Activated CD4-positive, alpha-beta memory T cell treated with anti-CD3 and anti-CD28 coated beads for 36 hours (primary cell): ENCODE results near the gene SPIN4. TPM values are rescaled to one million over a fixed set of nuclear protein-coding genes. Genes with fewer than 3 reads are reported as not detected.
A peak's percentile ranks its signal among the peaks of the same experiment; 100 is the strongest.

Experiments used
- CTCF ChIA-PET: fragments of 350-600 bp; sonication (Branson Sonifier 250); formaldehyde crosslinking; loops from one replicate; lab custom pipeline; 2021; ENCODE audit warnings: antibody characterized with exemption, inconsistent platforms; lab: Charles Lee
- POLR2A ChIA-PET: fragments of 350-600 bp; sonication (Branson Sonifier 250); formaldehyde crosslinking; loops from one replicate; lab custom pipeline; 2021; ENCODE audit warnings: antibody characterized with exemption; lab: Charles Lee
- DNase-seq: peaks from one replicate; pipeline ENCODE4 v3.0.0-alpha.2; 2020
- H3K27ac Mint-ChIP-seq: one replicate; pipeline ENCODE4 v1.8.0; 2021; ENCODE audit warnings: mixed read lengths
- H3K27me3 Mint-ChIP-seq: one replicate; pipeline ENCODE4 v1.8.0; 2021; ENCODE audit warnings: mixed read lengths
- H3K36me3 Mint-ChIP-seq: one replicate; pipeline ENCODE4 v1.8.0; 2021; ENCODE audit warnings: mixed read lengths
- H3K4me1 Mint-ChIP-seq: one replicate; pipeline ENCODE4 v1.8.0; 2021; ENCODE audit warnings: low read depth, mixed read lengths
- H3K4me3 Mint-ChIP-seq: one replicate; pipeline ENCODE4 v1.8.0; 2021; ENCODE audit warnings: mild to moderate bottlenecking, mixed read lengths
- H3K9me3 Mint-ChIP-seq: one replicate; pipeline ENCODE4 v1.8.0; 2021; ENCODE audit warnings: mixed read lengths
- intact Hi-C: fragments of 100-400 bp; cut with micrococcal nuclease; formaldehyde crosslinking; loops from one replicate; pipeline ENCODE4 v1.15.1; 2023
- total RNA-seq, 2 experiments: library from RNA; stranded (reverse); gene quantifications; one replicate each; pipeline ENCODE4 v1.2.3, GENCODE V29; 2021

Gene SPIN4
- total RNA-seq, 2 experiments from 2014 or later, result 4.4 to 4.5 TPM

GRCh38 chrX:63330681-63331080, 20.5 kb downstream of the SPIN4 start:
- peak; percentile 24 for DNase-seq
- CTCF ChIA-PET, result no interaction called here
- no peak overlapping the region for H3K27ac Mint-ChIP-seq

GRCh38 chrX:63327788-63328187, 23.3 kb downstream of the SPIN4 start:
- no peaks in the 10 kb centered on the region for H3K4me1 Mint-ChIP-seq
- no peak overlapping the region for H3K4me3 Mint-ChIP-seq
- H3K9me3 Mint-ChIP-seq, result no peaks in the 10 kb centered on the region
- POLR2A ChIA-PET, result no interaction called here
- H3K27ac Mint-ChIP-seq, result no peak overlapping the region
- no peak for DNase-seq
- H3K36me3 Mint-ChIP-seq, result no peaks in the 10 kb centered on the region
- intact Hi-C loops, result no loop called here
- H3K27me3 Mint-ChIP-seq, result no peaks in the 10 kb centered on the region
- CTCF ChIA-PET, result no interaction called here

More at GRCh38 chrX:63330681-63331080, 20.5 kb downstream of the SPIN4 start:
- H3K4me1 Mint-ChIP-seq, result no peaks in the 10 kb centered on the region
- H3K36me3 Mint-ChIP-seq, result peaks cover 8% of the 10 kb centered on the region
- no peak overlapping the region for H3K4me3 Mint-ChIP-seq
- H3K27me3 Mint-ChIP-seq, result no peaks in the 10 kb centered on the region
- intact Hi-C loops, result no loop called here
- POLR2A ChIA-PET, result no interaction called here
- H3K9me3 Mint-ChIP-seq, result no peaks in the 10 kb centered on the region

- ChIA-PET CTCF (no interaction called here), POLR2A (no interaction called here)
- no peak overlapping the region for H3K4me3 Mint-ChIP-seq
These were observed 51.5 kb downstream of the SPIN4 start for GRCh38 chrX:63299596-63299995.

More at GRCh38 chrX:63299596-63299995, 51.5 kb downstream of the SPIN4 start:
- intact Hi-C loops, result no loop called here
- no peaks in the 10 kb centered on the region for H3K4me1 Mint-ChIP-seq
- no peaks in the 10 kb centered on the region for H3K36me3 Mint-ChIP-seq
- no peak for DNase-seq
- H3K9me3 Mint-ChIP-seq, result peaks cover 27% of the 10 kb centered on the region
- no peaks in the 10 kb centered on the region for H3K27me3 Mint-ChIP-seq
- H3K27ac Mint-ChIP-seq, result no peak overlapping the region
